ENCODE results near the gene SCO2.

SCO2 gene

DNA sequence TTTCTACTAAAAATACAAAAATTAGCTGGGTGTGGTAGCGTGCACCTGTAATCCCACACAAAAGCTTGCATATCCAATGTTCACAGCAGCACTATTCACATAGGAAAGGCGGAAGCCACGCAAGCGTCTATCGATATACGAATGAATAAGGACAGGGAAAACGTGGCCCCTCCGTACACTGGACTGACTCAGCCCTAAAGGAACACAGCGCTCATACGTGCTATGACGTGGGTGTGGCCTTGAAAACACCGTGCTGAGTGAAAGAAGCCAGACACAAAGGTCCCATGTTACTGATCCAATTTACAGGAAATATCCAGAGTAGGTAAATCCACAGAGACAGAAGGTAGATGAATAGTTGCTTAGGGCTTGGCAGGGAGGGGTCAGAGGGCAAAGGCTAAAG lies 24.9 kb downstream of the SCO2 start:
- ChIA-PET POLR2A (no interaction called here), CTCF (interaction anchor here (0.9 to 8.2 kb wide), 4 partner anchors 11 to 44 kb away, joined by 3 to 63 read pairs (median 9); partner anchors contain the start of gene SCO2)
- WGBS (ENCODE audit: insufficient coverage): over 99% methylated on average over 11 of the region's 12 CpGs

DNA sequence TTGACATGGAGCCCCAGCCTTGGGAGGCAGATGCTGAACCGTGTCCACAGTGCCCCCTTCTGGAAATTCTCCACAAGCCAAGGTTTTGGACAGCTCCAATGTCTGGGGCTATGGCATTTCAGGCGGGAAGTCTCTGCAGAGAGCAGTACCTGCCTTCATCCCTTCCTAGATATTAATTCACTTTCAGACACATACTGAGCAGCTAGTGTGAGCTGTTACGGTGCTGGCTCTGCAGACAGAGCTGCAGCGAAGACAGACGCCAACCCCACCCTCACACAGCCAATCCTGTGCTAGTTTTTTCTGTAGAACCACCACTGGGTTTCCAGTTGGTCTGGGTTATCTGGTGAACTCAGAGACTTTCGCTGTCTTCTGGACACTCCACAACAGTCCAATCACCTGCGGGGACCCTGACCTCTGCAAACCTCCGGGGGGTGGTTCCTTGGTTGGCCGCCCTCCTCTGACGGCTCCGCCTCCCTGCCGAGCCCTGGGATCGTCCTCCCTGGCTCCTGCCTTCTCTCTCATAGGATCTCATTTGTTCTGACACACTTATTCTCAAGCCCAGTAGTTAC lies 27.0 kb downstream of the SCO2 start:
- CTCF ChIA-PET: interaction anchor here (0.7 to 8.2 kb wide), 13 partner anchors 9 to 223 kb away, joined by 3 to 63 read pairs (median 4); partner anchors contain the start of genes LMF2, MIOX, SBF1 and SCO2
- POLR2A ChIA-PET: interaction anchor here (1.0 kb wide), 1 partner anchor 28 kb away, joined by 4 read pairs; no protein-coding TSS in a partner anchor
- peak; percentile 59 to 80 (median 69) for DNase-seq
- Histone ChIP-seq H3K9me3 (ENCODE audit: control extremely low read depth in 1 of 5, control insufficient read depth in 4 of 5, insufficient read depth in 2 of 5, low read depth in 1 of 5, low read length in 4 of 5) (no peaks in the 10 kb centered on the region), H3K4me3 (ENCODE audit: control insufficient read depth in 1 of 7, extremely low read depth in 1 of 7, insufficient read depth in 4 of 7, low read depth in 2 of 7, low read length in 6 of 7) (no peak overlapping the region), H3K27ac (ENCODE audit: insufficient read depth in 1 of 2, low read depth in 1 of 2, low read length in 2 of 2, poor library complexity in 1 of 2, severe bottlenecking in 2 of 2) (no peak overlapping the region), H3K27me3 (replicated peaks in 2 of 5; ENCODE audit: control insufficient read depth in 4 of 5, insufficient read depth in 5 of 5, low read length in 4 of 5) (no peaks in the 10 kb centered on the region), H3K4me1 (ENCODE audit: control extremely low read depth in 1 of 4, control insufficient read depth in 4 of 4, insufficient read depth in 4 of 4, low read length in 3 of 4) (peaks cover 0 to 9% (median 2%) of the 10 kb centered on the region in 4 experiments), H3K36me3 (ENCODE audit: control insufficient read depth in 4 of 4, insufficient read depth in 4 of 4, low read length in 3 of 4) (peaks cover 0 to 10% (median 7%) of the 10 kb centered on the region in 4 experiments)
- 30% methylated on average over 6 of the region's 13 CpGs for WGBS (ENCODE audit: insufficient coverage)

More for the DNA sequence above, 24.9 kb downstream of the SCO2 start:
- peaks cover 6 to 23% (median 15%) of the 10 kb centered on the region in 4 experiments for H3K36me3 ChIP-seq (ENCODE audit: control insufficient read depth in 4 of 4, insufficient read depth in 4 of 4, low read length in 3 of 4)
- H3K27me3 ChIP-seq (replicated peaks in 2 of 5; ENCODE audit: control insufficient read depth in 4 of 5, insufficient read depth in 5 of 5, low read length in 4 of 5): no peaks in the 10 kb centered on the region
- no peak for DNase-seq
- no peaks in the 10 kb centered on the region for H3K9me3 ChIP-seq (ENCODE audit: control extremely low read depth in 1 of 5, control insufficient read depth in 4 of 5, insufficient read depth in 2 of 5, low read depth in 1 of 5, low read length in 4 of 5)
- peaks cover 0 to 9% (median 2%) of the 10 kb centered on the region in 4 experiments for H3K4me1 ChIP-seq (ENCODE audit: control extremely low read depth in 1 of 4, control insufficient read depth in 4 of 4, insufficient read depth in 4 of 4, low read length in 3 of 4)
- H3K4me3 ChIP-seq (ENCODE audit: control insufficient read depth in 1 of 7, extremely low read depth in 1 of 7, insufficient read depth in 4 of 7, low read depth in 2 of 7, low read length in 6 of 7): no peak overlapping the region
- no peak overlapping the region for H3K27ac ChIP-seq (ENCODE audit: insufficient read depth in 1 of 2, low read depth in 1 of 2, low read length in 2 of 2, poor library complexity in 1 of 2, severe bottlenecking in 2 of 2)

DNA sequence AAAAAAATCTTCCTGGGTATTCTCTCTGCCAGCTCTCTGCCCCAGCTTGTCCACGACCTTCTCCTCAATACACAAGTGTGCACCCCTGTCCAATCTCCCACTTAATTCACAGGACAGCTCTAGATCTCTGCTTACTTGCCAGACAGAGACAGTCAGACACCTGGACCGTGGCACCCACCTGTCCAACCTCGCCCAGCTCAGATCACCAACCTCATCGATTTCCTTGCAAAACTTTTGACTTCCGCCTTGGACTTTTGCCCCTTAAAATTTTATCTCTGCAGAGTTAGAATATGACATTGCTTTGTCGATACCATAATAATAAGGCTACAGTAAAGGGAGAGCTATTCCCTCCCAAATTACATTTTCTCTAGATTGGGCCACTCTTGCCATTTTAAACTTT lies 28.3 kb downstream of the SCO2 start:
- Histone ChIP-seq H3K9me3 (ENCODE audit: control extremely low read depth in 1 of 5, control insufficient read depth in 4 of 5, insufficient read depth in 2 of 5, low read depth in 1 of 5, low read length in 4 of 5) (no peaks in the 10 kb centered on the region), H3K4me3 (ENCODE audit: control insufficient read depth in 1 of 7, extremely low read depth in 1 of 7, insufficient read depth in 4 of 7, low read depth in 2 of 7, low read length in 6 of 7) (no peak overlapping the region), H3K27ac (ENCODE audit: insufficient read depth in 1 of 2, low read depth in 1 of 2, low read length in 2 of 2, poor library complexity in 1 of 2, severe bottlenecking in 2 of 2) (no peak overlapping the region), H3K36me3 (ENCODE audit: control insufficient read depth in 4 of 4, insufficient read depth in 4 of 4, low read length in 3 of 4) (no peaks in the 10 kb centered on the region), H3K27me3 (replicated peaks in 2 of 5; ENCODE audit: control insufficient read depth in 4 of 5, insufficient read depth in 5 of 5, low read length in 4 of 5) (no peaks in the 10 kb centered on the region), H3K4me1 (ENCODE audit: control extremely low read depth in 1 of 4, control insufficient read depth in 4 of 4, insufficient read depth in 4 of 4, low read length in 3 of 4) (peaks cover 0 to 9% (median 2%) of the 10 kb centered on the region in 4 experiments)
- POLR2A ChIA-PET: no interaction called here
- DNase-seq: no peak
- CTCF ChIA-PET: interaction anchor here (0.6 to 8.2 kb wide), 16 partner anchors 12 to 366 kb away, joined by 3 to 63 read pairs (median 4); partner anchors contain the start of genes HDAC10, MIOX and SYCE3
- WGBS (ENCODE audit: insufficient coverage): 96% methylated on average over 5 of the region's 6 CpGs

DNA sequence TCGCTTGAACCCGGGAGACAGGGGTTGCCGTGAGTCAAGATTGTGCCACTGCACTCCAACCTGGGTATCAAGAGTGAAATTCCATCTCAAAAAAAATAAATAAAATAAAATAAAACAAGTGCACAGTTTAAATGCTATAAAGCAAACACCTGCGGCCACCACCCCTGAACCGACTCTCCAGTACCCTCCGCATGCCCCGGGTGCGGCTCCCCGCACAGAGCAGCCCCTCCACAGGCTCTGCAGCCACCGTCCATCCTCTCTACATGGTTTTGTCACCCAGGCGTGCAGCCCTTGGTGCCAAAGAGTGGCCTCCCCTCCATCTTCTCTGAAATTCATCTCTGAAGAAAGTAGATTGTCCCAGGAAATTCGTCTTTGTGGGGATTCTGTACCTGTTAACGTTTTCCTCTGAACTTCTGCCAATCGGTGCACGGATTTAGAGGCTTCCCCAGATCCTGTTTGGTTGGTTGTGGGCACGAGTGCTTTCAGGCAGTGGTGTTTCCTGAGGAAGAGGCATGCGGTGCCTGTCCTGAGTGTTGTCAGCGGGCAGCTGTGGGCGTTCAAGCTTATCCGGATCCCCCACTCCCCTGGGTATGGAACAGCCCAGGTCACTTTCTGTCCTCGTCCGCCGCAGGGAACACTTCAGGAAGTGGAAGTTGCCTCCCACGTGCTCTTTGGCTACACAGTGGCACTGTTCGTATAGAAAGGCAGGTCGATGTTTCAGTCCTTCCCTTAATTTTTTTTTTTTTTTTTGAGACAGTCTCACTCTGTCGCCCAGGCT lies 34.7 kb downstream of the SCO2 start:
- Histone ChIP-seq H3K9me3 (ENCODE audit: control extremely low read depth in 1 of 5, control insufficient read depth in 4 of 5, insufficient read depth in 2 of 5, low read depth in 1 of 5, low read length in 4 of 5) (no peaks in the 10 kb centered on the region), H3K4me3 (ENCODE audit: control insufficient read depth in 1 of 7, extremely low read depth in 1 of 7, insufficient read depth in 4 of 7, low read depth in 2 of 7, low read length in 6 of 7) (peak overlapping the region in 2 of 7 experiments; percentile 26 to 51), H3K4me1 (ENCODE audit: control extremely low read depth in 1 of 4, control insufficient read depth in 4 of 4, insufficient read depth in 4 of 4, low read length in 3 of 4) (peaks cover 0 to 12% (median 10%) of the 10 kb centered on the region in 4 experiments), H3K27ac (ENCODE audit: insufficient read depth in 1 of 2, low read depth in 1 of 2, low read length in 2 of 2, poor library complexity in 1 of 2, severe bottlenecking in 2 of 2) (no peak overlapping the region), H3K27me3 (replicated peaks in 2 of 5; ENCODE audit: control insufficient read depth in 4 of 5, insufficient read depth in 5 of 5, low read length in 4 of 5) (no peaks in the 10 kb centered on the region), H3K36me3 (ENCODE audit: control insufficient read depth in 4 of 4, insufficient read depth in 4 of 4, low read length in 3 of 4) (no peaks in the 10 kb centered on the region)
- 28% methylated on average over 23 of the region's 27 CpGs for WGBS (ENCODE audit: insufficient coverage)
- CTCF ChIA-PET: interaction anchor here (0.6 to 2.6 kb wide), 5 partner anchors 10 to 673 kb away, joined by 3 to 9 read pairs (median 4); no protein-coding TSS in a partner anchor
- peak; percentile 31 to 69 (median 69) for DNase-seq
- POLR2A ChIA-PET: interaction anchor here (0.6 kb wide), 1 partner anchor 46 kb away, joined by 3 read pairs; no protein-coding TSS in a partner anchor

DNA sequence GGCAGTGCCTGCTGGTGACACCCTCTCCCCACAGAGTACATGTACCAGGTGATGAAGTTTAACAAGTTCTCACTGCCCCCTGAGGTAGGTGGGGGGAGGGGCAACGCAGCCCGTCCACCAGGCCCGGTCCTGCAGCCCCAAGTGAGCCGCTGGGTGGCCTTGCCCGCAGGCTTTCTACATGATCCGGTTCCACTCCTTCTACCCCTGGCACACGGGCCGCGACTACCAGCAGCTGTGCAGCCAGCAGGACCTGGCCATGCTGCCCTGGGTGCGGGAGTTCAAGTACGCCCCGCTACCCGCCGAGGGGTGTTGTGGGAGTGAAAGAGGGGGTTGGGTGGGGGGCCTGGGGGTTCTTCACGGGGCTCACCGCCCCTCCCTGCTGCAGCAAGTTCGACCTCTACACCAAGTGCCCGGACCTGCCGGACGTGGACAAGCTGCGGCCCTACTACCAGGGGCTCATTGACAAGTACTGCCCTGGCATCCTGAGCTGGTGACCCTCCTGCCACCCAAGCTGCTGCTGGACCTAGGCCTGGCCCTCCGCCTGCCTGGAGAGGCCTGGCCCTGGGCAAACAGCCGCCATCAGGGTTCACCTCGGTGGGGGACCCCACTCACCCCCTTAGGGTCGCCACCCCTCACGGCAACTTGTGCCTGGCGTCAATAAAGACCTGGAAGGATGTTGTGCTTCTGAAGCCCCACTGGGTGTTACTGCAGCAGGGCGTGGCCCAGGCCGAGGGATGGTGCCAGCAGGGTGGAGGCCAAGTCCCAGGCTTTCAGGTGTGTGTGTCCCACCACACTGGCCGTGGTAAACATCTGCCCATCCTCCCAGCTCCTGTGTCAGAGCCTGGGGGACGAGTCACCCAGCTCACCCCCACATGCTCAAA lies 35.8 kb downstream of the SCO2 start:
- no peak overlapping the region for H3K27ac ChIP-seq (ENCODE audit: insufficient read depth in 1 of 2, low read depth in 1 of 2, low read length in 2 of 2, poor library complexity in 1 of 2, severe bottlenecking in 2 of 2)
- no peak for DNase-seq
- ChIA-PET POLR2A (no interaction called here), CTCF (interaction anchor here (1.2 to 1.6 kb wide), 2 partner anchors 12 to 17 kb away, joined by 3 to 4 read pairs; no protein-coding TSS in a partner anchor)
- H3K9me3 ChIP-seq (ENCODE audit: control extremely low read depth in 1 of 5, control insufficient read depth in 4 of 5, insufficient read depth in 2 of 5, low read depth in 1 of 5, low read length in 4 of 5): no peaks in the 10 kb centered on the region
- no peaks in the 10 kb centered on the region for H3K27me3 ChIP-seq (replicated peaks in 2 of 5; ENCODE audit: control insufficient read depth in 4 of 5, insufficient read depth in 5 of 5, low read length in 4 of 5)
- peaks cover 0 to 18% (median 14%) of the 10 kb centered on the region in 4 experiments for H3K4me1 ChIP-seq (ENCODE audit: control extremely low read depth in 1 of 4, control insufficient read depth in 4 of 4, insufficient read depth in 4 of 4, low read length in 3 of 4)
- H3K4me3 ChIP-seq (ENCODE audit: control insufficient read depth in 1 of 7, extremely low read depth in 1 of 7, insufficient read depth in 4 of 7, low read depth in 2 of 7, low read length in 6 of 7): no peak overlapping the region
- 95% methylated on average over 23 of the region's 31 CpGs for WGBS (ENCODE audit: insufficient coverage)
- no peaks in the 10 kb centered on the region for H3K36me3 ChIP-seq (ENCODE audit: control insufficient read depth in 4 of 4, insufficient read depth in 4 of 4, low read length in 3 of 4)

DNA sequence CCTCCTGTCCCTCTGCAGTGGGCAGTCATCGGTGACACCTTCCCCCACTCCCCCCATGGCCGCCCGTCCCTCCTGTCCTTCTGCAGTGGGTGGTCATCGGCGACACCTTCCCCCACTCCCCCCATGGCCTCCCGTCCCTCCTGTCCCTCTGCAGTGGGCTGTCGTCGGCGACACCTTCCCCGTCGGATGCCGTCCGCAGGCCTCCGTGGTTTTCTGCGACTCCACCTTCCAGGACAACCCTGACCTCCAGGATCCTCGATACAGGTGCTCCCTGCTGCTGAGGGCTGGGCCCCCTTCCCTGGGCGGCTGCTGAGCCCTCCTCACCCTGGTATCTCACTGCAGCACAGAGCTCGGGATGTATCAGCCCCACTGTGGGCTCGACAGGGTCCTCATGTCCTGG lies 36.5 kb downstream of the SCO2 start:
- 86% methylated on average over 8 of the region's 19 CpGs for WGBS (ENCODE audit: insufficient coverage)
- no peak for DNase-seq
- CTCF ChIA-PET: no interaction called here
- no peaks in the 10 kb centered on the region for H3K27me3 ChIP-seq (replicated peaks in 2 of 5; ENCODE audit: control insufficient read depth in 4 of 5, insufficient read depth in 5 of 5, low read length in 4 of 5)
- POLR2A ChIA-PET: no interaction called here
- H3K9me3 ChIP-seq (ENCODE audit: control extremely low read depth in 1 of 5, control insufficient read depth in 4 of 5, insufficient read depth in 2 of 5, low read depth in 1 of 5, low read length in 4 of 5): no peaks in the 10 kb centered on the region
- no peak overlapping the region for H3K27ac ChIP-seq (ENCODE audit: insufficient read depth in 1 of 2, low read depth in 1 of 2, low read length in 2 of 2, poor library complexity in 1 of 2, severe bottlenecking in 2 of 2)
- no peaks in the 10 kb centered on the region for H3K36me3 ChIP-seq (ENCODE audit: control insufficient read depth in 4 of 4, insufficient read depth in 4 of 4, low read length in 3 of 4)
- H3K4me1 ChIP-seq (ENCODE audit: control extremely low read depth in 1 of 4, control insufficient read depth in 4 of 4, insufficient read depth in 4 of 4, low read length in 3 of 4): peaks cover 0 to 18% (median 14%) of the 10 kb centered on the region in 4 experiments
- no peak overlapping the region for H3K4me3 ChIP-seq (ENCODE audit: control insufficient read depth in 1 of 7, extremely low read depth in 1 of 7, insufficient read depth in 4 of 7, low read depth in 2 of 7, low read length in 6 of 7)
